ENCODE results near the gene YAP1. TPM values are rescaled to one million over a fixed set of nuclear protein-coding genes. Genes with fewer than 3 reads are reported as not detected.

Gene YAP1
- polyA plus RNA-seq, 5 donors: 228 to 385 (median 348) TPM

GRCh38 chr11:102115557-102115956 lies 5.3 kb downstream of the YAP1 start:
- peak; percentile 36 to 38 for DNase-seq

- no peak for DNase-seq
Measured at GRCh38 chr11:102116453-102117205, 6.4 kb downstream of the YAP1 start.

GRCh38 chr11:102117472-102118113 lies 7.3 kb downstream of the YAP1 start:
- no peak for DNase-seq

- no peak for DNase-seq
Measured at GRCh38 chr11:102118937-102119336, 8.7 kb downstream of the YAP1 start.

GRCh38 chr11:102119997-102120396 lies 9.8 kb downstream of the YAP1 start:
- DNase-seq: no peak

- no peak for DNase-seq
Measured at GRCh38 chr11:102120437-102120973, 10.3 kb downstream of the YAP1 start.

GRCh38 chr11:102121329-102121728 lies 11.1 kb downstream of the YAP1 start:
- no peak for DNase-seq

- DNase-seq: no peak
Measured at GRCh38 chr11:102134597-102134996, 24.4 kb downstream of the YAP1 start.

- DNase-seq: no peak
Measured at GRCh38 chr11:102135256-102135655, 25.0 kb downstream of the YAP1 start.

GRCh38 chr11:102138223-102138622 lies 28.0 kb downstream of the YAP1 start:
- DNase-seq: no peak

- no peak for DNase-seq
Measured at GRCh38 chr11:102138670-102139069, 28.4 kb downstream of the YAP1 start.

GRCh38 chr11:102139081-102139498 lies 28.8 kb downstream of the YAP1 start:
- DNase-seq: no peak

- no peak for DNase-seq
Measured at GRCh38 chr11:102142333-102142732, 32.1 kb downstream of the YAP1 start.

- DNase-seq: no peak
Measured at GRCh38 chr11:102143867-102144266, 33.6 kb downstream of the YAP1 start.

GRCh38 chr11:102144357-102145355 lies 34.4 kb downstream of the YAP1 start:
- DNase-seq: no peak

GRCh38 chr11:102147015-102147414 lies 36.8 kb downstream of the YAP1 start:
- no peak for DNase-seq

GRCh38 chr11:102147632-102148031 lies 37.4 kb downstream of the YAP1 start:
- no peak for DNase-seq

GRCh38 chr11:102148059-102148458 lies 37.8 kb downstream of the YAP1 start:
- DNase-seq: no peak

GRCh38 chr11:102151784-102152525 lies 41.7 kb downstream of the YAP1 start:
- no peak for DNase-seq

- no peak for DNase-seq
Measured at GRCh38 chr11:102153082-102153481, 42.8 kb downstream of the YAP1 start.

GRCh38 chr11:102154806-102155205 lies 44.6 kb downstream of the YAP1 start:
- peak in 1 of 2 donors; percentile 37 for DNase-seq
